ENCODE results near the gene TGFBR2. TPM values are rescaled to one million over a fixed set of nuclear protein-coding genes. Genes with fewer than 3 reads are reported as not detected.
A peak's percentile ranks its signal among the peaks of the same experiment; 100 is the strongest.

Gene TGFBR2
- total and polyA plus RNA-seq, 2 experiments from 2014 or later = 135 to 188 TPM

GRCh38 chr3:30657914-30658313, 51.5 kb downstream of the TGFBR2 start:
- no peaks in the 10 kb centered on the region for H3K27me3 ChIP-seq (replicated peaks; ENCODE audit: insufficient read depth)
- H3F3A ChIP-seq (ENCODE audit: insufficient read depth) = peaks cover 73% of the 10 kb centered on the region
- DNase-seq = peak; percentile 50
- H3K4me3 ChIP-seq = peak overlapping the region; percentile 53
- H3K36me3 ChIP-seq (ENCODE audit: low read depth) = peaks cover 67% of the 10 kb centered on the region
- in situ Hi-C loops (cut with MboI) = no loop called here
- WGBS, 2 experiments (ENCODE audit: low coverage in 1 of 2, low lambda C conversion rate in 2 of 2, missing lambda C conversion rate in 2 of 2) = 48 to 50% methylated on average over 3 of the region's 3 CpGs
- H3K9me2 ChIP-seq (ENCODE audit: insufficient read depth) = no peaks in the 10 kb centered on the region
- H3K79me2 ChIP-seq (ENCODE audit: insufficient read depth) = peaks cover 75% of the 10 kb centered on the region
- peaks cover 56% of the 10 kb centered on the region for H3K4me1 ChIP-seq (ENCODE audit: insufficient read depth)
- H3K9ac ChIP-seq = peak overlapping the region; percentile 58
- H3K27ac ChIP-seq = peak overlapping the region; percentile 87
- H4K20me1 ChIP-seq (ENCODE audit: insufficient read depth) = no peaks in the 10 kb centered on the region
- TF ChIP-seq EZH2phosphoT487 (IDR thresholded peaks at IDR 0.05; ENCODE audit: insufficient read depth, low read depth) (no peak), EZH2 (IDR thresholded peaks at IDR 0.05; ENCODE audit: insufficient read depth, poor library complexity, severe bottlenecking) (no peak)
- no peaks in the 10 kb centered on the region for H3K9me3 ChIP-seq (ENCODE audit: low read depth)
- H2AFZ ChIP-seq = no peak overlapping the region
- peak overlapping the region; percentile 78 for H3K4me2 ChIP-seq (ENCODE audit: unreplicated experiment)

GRCh38 chr3:30658328-30659052, 52.1 kb downstream of the TGFBR2 start:
- 4 to 8% methylated on average over 9 of the region's 9 CpGs for WGBS, 2 experiments (ENCODE audit: low coverage in 1 of 2, low lambda C conversion rate in 2 of 2, missing lambda C conversion rate in 2 of 2)
- Histone ChIP-seq H3K4me3 (peak overlapping the region; percentile 53), H3K27ac (peak overlapping the region; percentile 87), H3F3A (ENCODE audit: insufficient read depth) (peaks cover 79% of the 10 kb centered on the region), H2AFZ (no peak overlapping the region), H3K27me3 (replicated peaks; ENCODE audit: insufficient read depth) (no peaks in the 10 kb centered on the region), H3K4me2 (ENCODE audit: unreplicated experiment) (peak overlapping the region; percentile 78), H3K9me3 (ENCODE audit: low read depth) (no peaks in the 10 kb centered on the region), H3K4me1 (ENCODE audit: insufficient read depth) (peaks cover 56% of the 10 kb centered on the region), H3K79me2 (ENCODE audit: insufficient read depth) (peaks cover 75% of the 10 kb centered on the region), H3K36me3 (ENCODE audit: low read depth) (peaks cover 66% of the 10 kb centered on the region), H3K9ac (peak overlapping the region; percentile 58), H3K9me2 (ENCODE audit: insufficient read depth) (no peaks in the 10 kb centered on the region), H4K20me1 (ENCODE audit: insufficient read depth) (no peaks in the 10 kb centered on the region)
- no peak for TF ChIP-seq EZH2phosphoT487 (IDR thresholded peaks at IDR 0.05; ENCODE audit: insufficient read depth, low read depth)
- TF ChIP-seq EZH2 (IDR thresholded peaks at IDR 0.05; ENCODE audit: insufficient read depth, poor library complexity, severe bottlenecking) = no peak
- DNase-seq = peak; percentile 81
- in situ Hi-C loops (cut with MboI) = no loop called here

- Histone ChIP-seq H4K20me1 (ENCODE audit: insufficient read depth) (no peaks in the 10 kb centered on the region), H3F3A (ENCODE audit: insufficient read depth) (peaks cover 74% of the 10 kb centered on the region), H2AFZ (no peak overlapping the region), H3K4me1 (ENCODE audit: insufficient read depth) (peaks cover 56% of the 10 kb centered on the region), H3K36me3 (ENCODE audit: low read depth) (peaks cover 58% of the 10 kb centered on the region), H3K9me3 (ENCODE audit: low read depth) (no peaks in the 10 kb centered on the region), H3K9me2 (ENCODE audit: insufficient read depth) (no peaks in the 10 kb centered on the region), H3K4me2 (ENCODE audit: unreplicated experiment) (peak overlapping the region; percentile 78), H3K27me3 (replicated peaks; ENCODE audit: insufficient read depth) (no peaks in the 10 kb centered on the region), H3K27ac (peak overlapping the region; percentile 87), H3K79me2 (ENCODE audit: insufficient read depth) (peaks cover 75% of the 10 kb centered on the region), H3K9ac (peak overlapping the region; percentile 58; the same call in 1 of the 2 replicates), H3K4me3 (peak overlapping the region; percentile 53)
- no peak for TF ChIP-seq EZH2phosphoT487 (IDR thresholded peaks at IDR 0.05; ENCODE audit: insufficient read depth, low read depth)
- no peak for TF ChIP-seq EZH2 (IDR thresholded peaks at IDR 0.05; ENCODE audit: insufficient read depth, poor library complexity, severe bottlenecking)
- 27 to 30% methylated on average over 7 of the region's 7 CpGs for WGBS, 2 experiments (ENCODE audit: low coverage in 1 of 2, low lambda C conversion rate in 2 of 2, missing lambda C conversion rate in 2 of 2)
- in situ Hi-C loops (cut with MboI) = no loop called here
- peak; percentile 95 for DNase-seq
These were observed 53.1 kb downstream of the TGFBR2 start for GRCh38 chr3:30659270-30660130.

- Histone ChIP-seq H3K79me2 (ENCODE audit: insufficient read depth) (peaks cover 75% of the 10 kb centered on the region), H3K27ac (peak overlapping the region; percentile 87), H3K27me3 (replicated peaks; ENCODE audit: insufficient read depth) (no peaks in the 10 kb centered on the region), H3K4me1 (ENCODE audit: insufficient read depth) (peaks cover 56% of the 10 kb centered on the region), H3K36me3 (ENCODE audit: low read depth) (peaks cover 51% of the 10 kb centered on the region), H3K9me3 (ENCODE audit: low read depth) (no peaks in the 10 kb centered on the region), H3K9ac (no peak overlapping the region), H4K20me1 (ENCODE audit: insufficient read depth) (no peaks in the 10 kb centered on the region), H3F3A (ENCODE audit: insufficient read depth) (peaks cover 74% of the 10 kb centered on the region), H3K9me2 (ENCODE audit: insufficient read depth) (no peaks in the 10 kb centered on the region), H3K4me3 (no peak overlapping the region), H3K4me2 (ENCODE audit: unreplicated experiment) (peak overlapping the region; percentile 78), H2AFZ (no peak overlapping the region)
- in situ Hi-C loops (cut with MboI) = no loop called here
- DNase-seq = no peak
- TF ChIP-seq EZH2 (IDR thresholded peaks at IDR 0.05; ENCODE audit: insufficient read depth, poor library complexity, severe bottlenecking) (no peak), EZH2phosphoT487 (IDR thresholded peaks at IDR 0.05; ENCODE audit: insufficient read depth, low read depth) (no peak)
- WGBS, 2 experiments (ENCODE audit: low coverage in 1 of 2, low lambda C conversion rate in 2 of 2, missing lambda C conversion rate in 2 of 2) = 52 to 59% methylated on average over 3 of the region's 3 CpGs
These were observed 53.7 kb downstream of the TGFBR2 start for GRCh38 chr3:30660136-30660535.
